ENCODE data around the gene CD2BP2.
"Not testable (repeated sequence)": the region's sequence is repeated elsewhere in the genome, so short reads cannot be mapped to it uniquely, and the experiment has no call there.

GRCh38 chr16:30335028-30335597 is 20.0 kb downstream of the CD2BP2 start:
- TF ChIP-seq CTCF, EZH2phosphoT487 (IDR thresholded peaks at IDR 0.05; ENCODE audit: low read length): not testable (repeated sequence)
